Measurements from ENCODE around the gene BNIP3.
"Not testable (repeated sequence)": the region's sequence is repeated elsewhere in the genome, so short reads cannot be mapped to it uniquely, and the experiment has no call there.

- not testable (repeated sequence) for TF ChIP-seq CTCF (conservative IDR thresholded peaks at IDR 0.05; ENCODE audit: low read depth, low read length); EZH2 (IDR thresholded peaks at IDR 0.05; ENCODE audit: borderline replicate concordance, low read depth, low read length, poor library complexity, severe bottlenecking)
These were observed 31.8 kb downstream of the BNIP3 start for GRCh38 chr10:131949908-131950307.

Data from A673 (cell line).